HepG2 (cell line): ENCODE measurements around the gene TMEM273.

ENCODE experiments used
- FOSL1 ChIP-seq: sonication (generic); formaldehyde crosslinking; IDR thresholded peaks from 2 replicates; pipeline ENCODE4 v1.9.0; 2021; ENCODE audit warnings: missing genetic modification reagents, borderline replicate concordance
- KDM1A ChIP-seq: IDR thresholded peaks from 2 replicates; pipeline ENCODE4 v1.6.1; 2016; ENCODE audit warnings: missing compliant biosample characterization
- POLR2AphosphoS5 ChIP-seq: IDR thresholded peaks from 2 replicates; pipeline ENCODE4 v1.6.1; 2012; ENCODE audit warnings: low read depth, low read length
- SP1 ChIP-seq, 2 experiments: fragments of 450-650 bp in 1 of 2; sonication (generic) in 1 of 2; formaldehyde crosslinking in 1 of 2; IDR thresholded peaks; 2 replicates each; pipeline versions ENCODE4 v1.4.0 to v1.6.1; 2016 to 2020; ENCODE audit warnings: missing genetic modification reagents in 1 of 2
- SP5 ChIP-seq: IDR thresholded peaks from 2 replicates; pipeline ENCODE4 v1.6.1; 2016; ENCODE audit warnings: low read depth, borderline replicate concordance
- ZSCAN9 ChIP-seq: IDR thresholded peaks from 2 replicates; pipeline ENCODE4 v1.6.1; 2016; ENCODE audit warnings: borderline replicate concordance
- TF ChIP-seq, protein P1 (sequence below): sonication (generic); formaldehyde crosslinking; IDR thresholded peaks from one replicate; pipeline ENCODE4 v1.5.1; 2020; ENCODE audit warnings: mild to moderate bottlenecking, missing genetic modification reagents; ENCODE audit errors: not compliant biosample characterization

DNA sequence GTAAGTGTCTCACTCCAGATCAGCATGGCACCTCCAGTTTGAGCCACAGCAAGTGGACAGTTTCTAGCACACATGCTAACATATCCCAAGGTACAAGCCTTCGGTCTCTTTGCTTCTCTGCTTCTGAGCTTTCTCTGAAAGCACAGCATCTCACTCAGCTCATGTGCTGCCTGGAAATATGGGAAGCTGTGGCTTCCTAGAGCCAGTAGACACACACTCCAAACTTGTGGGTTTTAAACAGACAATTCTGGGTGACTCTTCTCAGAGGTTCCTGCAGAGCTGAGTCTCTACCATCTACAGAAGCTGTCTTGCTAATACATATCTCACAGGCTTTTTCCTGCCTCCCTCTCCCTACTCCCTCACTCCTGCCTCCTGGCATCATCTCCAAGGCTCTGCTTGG is 23.9 kb upstream of the TMEM273 start:
- TF ChIP-seq ZSCAN9 (CRISPR knock-in tag) (no peak), SP1 (IDR thresholded peaks at IDR 0.05) (no peak), SP1 (CRISPR knock-in tag; IDR thresholded peaks at IDR 0.05) (no peak), SP5 (CRISPR knock-in tag) (no peak), KDM1A (CRISPR knock-in tag) (no peak), POLR2AphosphoS5 (no peak), FOSL1 (CRISPR knock-in tag) (no peak)
- TF ChIP-seq, protein P1, sequence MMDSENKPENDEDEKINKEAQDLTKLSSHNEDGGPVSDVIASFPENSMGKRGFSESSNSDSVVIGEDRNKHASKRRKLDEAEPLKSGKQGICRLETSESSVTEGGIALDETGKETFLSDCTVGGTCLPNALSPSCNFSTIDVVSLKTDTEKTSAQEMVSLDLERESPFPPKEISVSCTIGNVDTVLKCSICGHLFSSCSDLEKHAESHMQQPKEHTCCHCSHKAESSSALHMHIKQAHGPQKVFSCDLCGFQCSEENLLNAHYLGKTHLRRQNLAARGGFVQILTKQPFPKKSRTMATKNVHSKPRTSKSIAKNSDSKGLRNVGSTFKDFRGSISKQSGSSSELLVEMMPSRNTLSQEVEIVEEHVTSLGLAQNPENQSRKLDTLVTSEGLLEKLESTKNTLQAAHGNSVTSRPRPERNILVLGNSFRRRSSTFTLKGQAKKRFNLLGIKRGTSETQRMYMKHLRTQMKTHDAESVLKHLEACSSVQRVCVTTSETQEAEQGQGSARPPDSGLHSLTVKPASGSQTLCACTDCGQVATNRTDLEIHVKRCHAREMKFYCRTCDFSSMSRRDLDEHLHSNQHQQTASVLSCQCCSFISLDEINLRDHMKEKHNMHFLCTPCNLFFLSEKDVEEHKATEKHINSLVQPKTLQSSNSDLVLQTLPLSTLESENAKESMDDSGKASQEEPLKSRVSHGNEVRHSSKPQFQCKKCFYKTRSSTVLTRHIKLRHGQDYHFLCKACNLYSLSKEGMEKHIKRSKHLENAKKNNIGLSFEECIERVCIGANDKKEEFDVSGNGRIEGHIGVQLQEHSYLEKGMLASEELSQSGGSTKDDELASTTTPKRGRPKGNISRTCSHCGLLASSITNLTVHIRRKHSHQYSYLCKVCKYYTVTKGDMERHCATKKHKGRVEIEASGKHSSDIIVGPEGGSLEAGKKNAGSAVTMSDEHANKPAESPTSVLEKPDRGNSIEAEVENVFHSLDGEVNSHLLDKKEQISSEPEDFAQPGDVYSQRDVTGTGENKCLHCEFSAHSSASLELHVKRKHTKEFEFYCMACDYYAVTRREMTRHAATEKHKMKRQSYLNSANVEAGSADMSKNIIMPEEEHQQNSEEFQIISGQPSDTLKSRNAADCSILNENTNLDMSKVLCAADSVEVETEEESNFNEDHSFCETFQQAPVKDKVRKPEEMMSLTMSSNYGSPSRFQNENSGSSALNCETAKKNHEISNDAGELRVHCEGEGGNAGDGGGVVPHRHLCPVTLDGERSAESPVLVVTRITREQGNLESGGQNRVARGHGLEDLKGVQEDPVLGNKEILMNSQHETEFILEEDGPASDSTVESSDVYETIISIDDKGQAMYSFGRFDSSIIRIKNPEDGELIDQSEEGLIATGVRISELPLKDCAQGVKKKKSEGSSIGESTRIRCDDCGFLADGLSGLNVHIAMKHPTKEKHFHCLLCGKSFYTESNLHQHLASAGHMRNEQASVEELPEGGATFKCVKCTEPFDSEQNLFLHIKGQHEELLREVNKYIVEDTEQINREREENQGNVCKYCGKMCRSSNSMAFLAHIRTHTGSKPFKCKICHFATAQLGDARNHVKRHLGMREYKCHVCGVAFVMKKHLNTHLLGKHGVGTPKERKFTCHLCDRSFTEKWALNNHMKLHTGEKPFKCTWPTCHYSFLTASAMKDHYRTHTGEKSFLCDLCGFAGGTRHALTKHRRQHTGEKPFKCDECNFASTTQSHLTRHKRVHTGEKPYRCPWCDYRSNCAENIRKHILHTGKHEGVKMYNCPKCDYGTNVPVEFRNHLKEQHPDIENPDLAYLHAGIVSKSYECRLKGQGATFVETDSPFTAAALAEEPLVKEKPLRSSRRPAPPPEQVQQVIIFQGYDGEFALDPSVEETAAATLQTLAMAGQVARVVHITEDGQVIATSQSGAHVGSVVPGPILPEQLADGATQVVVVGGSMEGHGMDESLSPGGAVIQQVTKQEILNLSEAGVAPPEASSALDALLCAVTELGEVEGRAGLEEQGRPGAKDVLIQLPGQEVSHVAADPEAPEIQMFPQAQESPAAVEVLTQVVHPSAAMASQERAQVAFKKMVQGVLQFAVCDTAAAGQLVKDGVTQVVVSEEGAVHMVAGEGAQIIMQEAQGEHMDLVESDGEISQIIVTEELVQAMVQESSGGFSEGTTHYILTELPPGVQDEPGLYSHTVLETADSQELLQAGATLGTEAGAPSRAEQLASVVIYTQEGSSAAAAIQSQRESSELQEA (CRISPR knock-in tag), result no peak
